ENCODE results near the gene CARMIL3.
"Not testable (repeated sequence)": the region's sequence is repeated elsewhere in the genome, so short reads cannot be mapped to it uniquely, and the experiment has no call there.

Gene CARMIL3

DNA sequence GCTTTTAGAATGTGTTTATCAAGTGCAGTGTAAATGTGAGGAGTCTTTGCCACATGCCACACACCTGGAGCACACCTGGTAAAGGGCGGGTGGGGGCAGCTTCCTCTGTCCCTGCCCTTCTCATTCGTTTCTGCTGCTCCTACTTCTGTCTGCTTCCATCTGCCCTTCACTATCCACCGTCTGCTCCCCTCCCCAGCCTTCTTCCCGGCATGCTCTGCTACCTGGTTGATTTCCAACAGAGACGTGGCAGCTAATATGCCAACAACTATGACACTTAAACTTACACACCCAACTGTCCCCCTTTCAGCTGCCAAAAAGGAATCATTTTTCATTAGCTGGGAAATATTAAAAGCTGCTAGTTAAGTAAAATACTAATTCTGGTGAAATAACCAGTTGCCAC, 9.1 kb upstream of the CARMIL3 start:
- no peak for DNase-seq

DNA sequence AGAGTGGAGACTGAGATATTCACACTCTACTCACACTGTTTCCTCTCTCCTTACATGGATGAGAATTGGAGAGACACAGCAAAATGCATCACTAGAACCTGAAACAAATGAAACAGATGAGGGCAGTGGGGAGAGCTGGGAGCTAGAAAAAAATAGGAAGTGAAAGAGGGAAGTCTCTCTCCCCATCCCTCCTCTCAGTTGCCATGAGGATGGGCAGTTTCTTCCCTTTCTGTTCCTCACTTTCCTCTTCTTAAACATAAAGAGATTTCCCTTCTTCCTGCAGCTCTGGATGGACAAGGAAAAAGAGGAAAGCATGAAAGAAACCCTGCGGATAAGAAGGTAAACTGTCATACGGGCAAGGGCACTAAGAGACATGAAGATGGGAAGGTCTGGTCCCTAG, 2.8 kb upstream of the CARMIL3 start:
- not testable (repeated sequence) for DNase-seq

DNA sequence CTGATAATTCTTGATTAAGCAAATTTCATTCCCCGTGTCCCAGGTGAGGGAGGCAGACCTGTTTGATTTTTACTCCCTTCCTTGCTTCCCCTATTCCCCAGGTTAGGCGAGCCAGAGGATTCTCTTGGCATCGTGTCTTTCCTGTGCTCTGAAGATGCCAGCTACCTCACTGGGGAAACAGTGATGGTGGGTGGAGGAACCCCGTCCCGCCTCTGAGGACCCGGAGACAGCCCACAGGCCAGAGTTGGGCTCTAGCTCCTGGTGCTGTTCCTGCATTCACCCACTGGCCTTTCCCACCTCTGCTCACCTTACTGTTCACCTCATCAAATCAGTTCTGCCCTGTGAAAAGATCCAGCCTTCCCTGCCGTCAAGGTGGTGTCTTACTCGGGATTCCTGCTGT, 1.1 kb upstream of the CARMIL3 start:
- not testable (repeated sequence) for DNase-seq

DNA sequence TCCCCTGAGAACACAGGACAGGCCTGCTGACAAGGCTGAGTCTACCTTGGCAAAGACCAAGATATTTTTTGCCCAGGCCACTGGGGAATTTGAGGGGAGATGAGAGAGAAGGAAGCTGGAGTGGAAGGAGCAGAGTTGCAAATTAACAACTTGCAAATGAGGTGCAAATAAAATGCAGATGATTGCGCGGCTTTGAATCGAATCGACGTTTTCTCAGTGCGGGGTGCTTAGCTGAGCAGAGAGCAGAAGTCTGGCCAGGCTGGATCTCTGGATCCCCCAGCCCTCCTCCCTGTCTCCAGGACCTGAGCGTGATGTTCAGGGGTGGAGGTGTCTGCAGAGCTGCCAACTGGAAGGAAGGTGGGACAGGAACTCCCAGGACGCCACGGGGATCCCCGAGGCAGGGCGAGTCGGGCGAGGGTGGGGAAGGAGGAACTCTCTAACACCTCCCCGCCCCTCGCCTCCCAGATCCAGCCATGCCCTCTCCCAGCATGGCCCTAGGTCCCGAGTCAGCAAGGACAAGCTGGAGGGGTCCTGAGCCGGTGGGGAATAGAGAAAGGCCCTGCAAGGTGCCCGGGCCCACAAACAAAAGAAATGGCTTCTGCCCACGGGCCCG, 527 bp upstream of the CARMIL3 start:
- DNase-seq: no peak

DNA sequence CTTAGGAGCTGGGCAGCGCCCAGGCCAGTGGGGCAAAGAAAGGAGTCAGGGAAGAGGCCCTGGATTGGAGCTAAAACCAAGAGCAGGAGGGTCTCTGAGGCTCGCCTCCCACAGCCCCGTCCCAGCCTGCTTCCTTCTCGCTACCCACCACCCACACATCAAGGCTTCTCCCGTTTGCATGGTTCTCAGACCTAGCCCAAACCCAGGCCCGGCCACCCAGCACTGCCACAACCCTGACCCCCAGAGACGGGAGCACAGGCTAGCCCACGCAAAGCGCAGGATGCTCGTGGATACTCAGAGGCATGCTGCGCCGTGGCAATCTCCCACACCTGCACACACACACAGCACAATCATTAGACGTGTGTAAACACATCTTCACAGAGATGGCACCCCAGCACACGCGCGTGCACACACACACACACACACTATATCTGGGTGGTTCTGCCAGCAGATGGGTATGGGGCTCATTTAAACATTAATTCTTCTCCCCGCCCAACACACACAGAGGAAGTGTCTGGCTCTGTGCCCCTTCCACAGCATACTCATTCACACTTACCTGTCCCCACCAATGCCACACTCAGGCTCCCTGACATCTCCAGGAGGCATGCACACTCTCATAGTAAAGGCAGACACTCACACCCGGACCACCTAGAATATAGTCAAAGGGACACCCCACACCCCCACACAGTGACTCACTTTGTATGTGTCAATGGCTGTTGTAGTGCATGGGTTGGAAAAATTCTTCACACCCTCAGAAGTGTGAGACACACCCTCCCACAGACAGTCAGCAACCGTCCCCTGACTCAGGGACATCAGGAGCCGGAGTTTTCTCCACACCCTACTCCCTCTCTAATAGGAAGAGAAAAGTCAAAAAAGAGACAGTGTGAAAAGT, 1.1 kb downstream of the CARMIL3 start:
- DNase-seq: peak in 1 of 2 donors; percentile 37

DNA sequence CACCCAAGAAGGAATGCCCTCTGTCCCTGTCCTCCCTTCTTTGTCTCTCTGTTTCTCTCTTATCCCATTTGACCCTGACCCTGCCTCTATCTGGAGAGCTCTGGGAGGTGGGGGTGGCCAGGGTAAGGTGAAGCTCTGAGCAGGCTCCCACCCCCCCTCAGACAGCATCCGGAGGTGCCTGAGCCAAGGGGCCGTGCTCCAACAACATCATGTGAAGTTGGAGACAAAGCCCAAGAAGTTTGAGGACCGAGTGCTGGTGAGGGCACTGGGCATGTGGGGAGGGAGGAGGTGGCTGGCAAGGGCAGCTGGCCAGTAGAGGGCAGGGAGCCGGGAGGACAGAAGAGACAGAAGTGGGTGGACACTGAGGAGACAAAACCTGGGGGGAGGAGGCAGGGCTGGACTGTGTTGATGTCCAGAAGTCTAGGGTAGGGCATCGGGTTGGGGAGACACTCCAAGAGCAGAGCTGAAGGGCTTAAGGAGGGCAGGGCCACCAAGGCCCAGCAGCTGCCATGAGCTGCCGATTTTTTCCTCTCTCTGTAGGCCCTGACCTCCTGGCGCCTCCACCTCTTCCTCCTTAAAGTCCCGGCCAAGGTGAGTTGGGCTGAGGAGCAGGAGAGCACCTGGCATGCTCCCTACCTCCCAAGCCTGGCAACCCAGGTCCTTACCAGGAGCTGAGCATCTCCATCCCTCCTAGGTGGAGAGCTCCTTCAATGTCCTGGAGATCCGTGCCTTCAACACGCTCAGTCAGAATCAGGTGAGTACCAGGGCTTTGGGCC, 1.9 kb downstream of the CARMIL3 start:
- no peak for DNase-seq

DNA sequence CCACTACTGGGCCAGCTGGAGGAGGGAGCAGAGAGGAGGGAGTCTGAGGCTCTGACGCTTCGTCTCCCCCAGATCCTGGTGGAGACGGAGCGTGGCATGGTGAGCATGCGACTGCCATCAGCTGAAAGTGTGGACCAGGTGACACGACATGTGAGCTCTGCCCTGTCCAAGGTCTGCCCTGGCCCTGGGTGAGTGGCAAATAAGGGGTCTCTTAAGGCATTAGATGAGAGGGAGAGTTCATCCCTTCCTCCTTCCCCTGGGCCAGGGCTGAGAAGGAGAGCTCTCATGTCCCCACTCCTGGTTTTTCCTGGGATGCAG, 2.5 kb downstream of the CARMIL3 start:
- DNase-seq: no peak

DNA sequence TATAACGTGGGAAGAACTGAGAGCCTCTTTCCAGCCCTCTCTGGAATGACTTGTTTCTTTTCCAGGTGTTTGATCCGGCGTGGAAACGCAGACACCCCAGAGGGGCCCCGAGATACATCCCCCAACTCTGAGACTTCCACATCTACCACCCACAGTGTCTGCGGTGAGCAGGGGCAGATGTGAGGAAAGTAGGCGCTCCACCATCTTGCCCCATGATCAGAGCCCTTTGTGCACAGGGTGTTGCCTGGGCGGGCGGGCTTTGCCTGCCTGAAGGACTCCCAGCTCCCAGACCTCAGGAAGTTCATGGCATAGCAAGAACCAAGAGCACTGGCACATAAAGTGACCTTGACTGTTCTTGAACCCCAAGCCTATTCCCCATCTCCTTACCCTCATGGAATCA, 2.8 kb downstream of the CARMIL3 start:
- DNase-seq: no peak

DNA sequence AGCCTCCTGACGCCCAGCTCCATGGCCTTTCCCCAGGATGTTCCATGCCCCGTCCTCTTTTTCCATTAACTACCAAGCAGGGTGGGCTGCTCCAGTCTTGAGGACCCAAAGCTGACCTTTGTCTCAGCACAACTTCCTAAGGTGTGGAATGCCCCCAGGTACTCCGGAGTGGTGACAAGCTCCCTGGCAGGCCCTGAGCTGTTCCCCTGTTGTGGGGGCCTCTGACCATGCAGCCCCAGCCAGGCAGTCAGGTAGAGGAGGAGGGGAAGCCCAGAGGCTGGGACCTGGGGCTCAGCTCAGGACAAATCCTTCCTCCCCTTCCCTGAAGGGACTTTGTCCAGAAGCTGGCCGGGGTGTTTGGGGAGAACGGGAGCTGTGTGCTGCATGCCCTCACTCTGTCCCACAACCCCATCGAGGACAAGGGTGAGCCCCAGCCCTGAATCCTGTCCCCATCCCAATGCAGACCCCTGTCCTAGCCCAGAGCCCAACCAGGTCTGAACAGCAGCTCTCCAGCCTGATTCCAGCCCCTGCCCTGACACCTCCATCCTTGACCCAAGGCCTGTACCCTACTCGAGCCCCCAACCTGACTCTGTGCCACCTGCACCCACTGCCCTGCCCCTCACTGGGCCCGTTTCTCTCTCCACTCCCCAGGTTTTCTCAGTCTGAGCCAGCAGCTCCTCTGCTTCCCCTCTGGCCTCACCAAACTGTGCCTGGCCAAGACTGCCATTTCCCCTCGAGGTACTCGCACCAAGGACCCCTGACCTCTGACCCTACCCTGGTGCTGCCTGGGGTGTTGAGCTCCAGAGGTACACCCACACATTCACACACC, 4.4 kb downstream of the CARMIL3 start:
- no peak for DNase-seq

DNA sequence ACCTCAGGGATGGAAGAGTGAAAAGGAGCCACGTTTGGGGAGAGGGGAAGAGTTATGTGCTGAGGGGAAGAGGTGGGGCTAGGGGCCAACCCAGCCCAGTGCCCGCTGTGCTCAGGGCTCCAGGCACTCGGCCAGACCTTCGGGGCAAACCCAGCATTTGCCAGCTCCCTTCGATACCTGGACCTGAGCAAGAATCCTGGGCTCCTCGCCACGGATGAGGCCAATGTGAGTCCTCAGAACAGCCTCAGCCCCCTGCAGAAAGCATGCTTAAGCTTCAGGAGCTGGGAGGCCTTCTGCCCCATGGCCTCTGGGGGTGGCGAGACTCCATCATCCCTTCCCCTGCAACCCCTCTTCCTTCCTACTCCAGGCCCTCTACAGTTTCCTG, 5.0 kb downstream of the CARMIL3 start:
- no peak for DNase-seq

DNA sequence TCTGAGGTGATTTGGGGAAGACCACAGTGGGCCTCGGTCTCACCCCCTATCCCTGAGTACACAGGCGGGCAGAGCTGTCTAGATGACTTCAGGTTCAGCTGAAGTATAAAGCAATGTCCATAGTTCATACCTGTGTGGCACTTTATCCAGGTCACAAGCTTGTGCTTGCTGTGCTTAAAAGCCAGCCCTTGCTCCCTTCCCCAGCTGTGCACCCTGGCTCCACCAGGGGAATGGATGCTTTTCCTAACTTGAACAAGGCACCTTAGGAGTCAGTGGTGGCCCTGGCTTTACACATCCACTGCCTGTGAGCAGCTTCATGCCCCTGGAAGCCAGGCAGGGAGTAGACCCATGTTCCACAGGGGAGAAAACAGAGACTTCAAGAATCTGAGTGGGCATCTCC, 5.5 kb downstream of the CARMIL3 start:
- no peak for DNase-seq

DNA sequence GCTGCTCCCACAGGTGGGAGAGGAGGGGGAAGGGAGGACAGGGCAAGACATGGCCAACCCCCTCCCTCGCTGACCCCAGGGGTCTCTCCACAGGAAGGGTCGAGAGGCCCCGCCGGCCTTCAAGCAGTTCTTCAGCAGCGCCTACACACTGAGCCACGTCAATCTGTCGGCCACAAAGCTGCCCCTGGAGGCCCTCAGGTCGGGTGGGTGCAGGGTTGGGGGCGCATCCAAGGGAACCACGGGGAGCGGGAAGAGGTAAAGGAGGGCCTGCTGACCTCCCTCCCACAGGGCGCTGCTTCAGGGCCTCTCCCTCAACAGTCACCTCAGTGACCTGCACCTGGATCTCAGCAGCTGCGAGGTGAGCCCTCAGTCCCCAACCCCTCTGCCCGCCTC, 6.1 kb downstream of the CARMIL3 start:
- no peak for DNase-seq

DNA sequence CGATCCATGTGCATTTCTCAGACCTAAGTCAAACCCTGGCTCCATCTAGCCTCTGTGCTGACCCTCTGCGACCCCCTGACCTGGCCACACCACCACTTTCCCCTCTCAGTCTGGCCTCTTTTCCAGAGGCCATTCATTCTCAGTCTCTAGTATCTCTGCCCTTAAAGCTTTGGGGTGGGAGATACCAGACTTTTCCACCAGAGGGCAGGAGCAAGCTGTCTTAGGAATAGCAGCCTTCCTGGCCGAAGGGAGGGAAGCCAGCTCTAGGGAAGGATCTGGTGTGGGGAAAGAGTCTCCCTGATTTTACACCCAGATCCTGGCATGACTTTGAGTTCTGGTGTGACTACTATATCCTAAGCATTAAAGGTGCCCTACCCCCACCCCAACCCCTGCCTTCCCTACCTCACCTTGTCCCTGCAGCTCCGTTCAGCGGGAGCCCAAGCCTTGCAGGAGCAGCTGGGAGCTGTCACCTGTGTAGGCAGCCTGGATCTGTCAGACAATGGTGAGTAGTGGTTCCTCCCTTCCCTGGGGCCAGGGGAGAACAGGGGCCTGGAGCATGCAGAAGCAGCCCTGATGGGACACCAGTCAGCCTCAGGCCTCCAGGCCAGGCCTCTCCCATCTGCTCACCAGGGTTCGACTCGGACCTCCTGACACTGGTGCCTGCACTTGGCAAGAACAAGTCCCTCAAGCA, 6.6 kb downstream of the CARMIL3 start:
- DNase-seq: peak; percentile 53 to 80

DNA sequence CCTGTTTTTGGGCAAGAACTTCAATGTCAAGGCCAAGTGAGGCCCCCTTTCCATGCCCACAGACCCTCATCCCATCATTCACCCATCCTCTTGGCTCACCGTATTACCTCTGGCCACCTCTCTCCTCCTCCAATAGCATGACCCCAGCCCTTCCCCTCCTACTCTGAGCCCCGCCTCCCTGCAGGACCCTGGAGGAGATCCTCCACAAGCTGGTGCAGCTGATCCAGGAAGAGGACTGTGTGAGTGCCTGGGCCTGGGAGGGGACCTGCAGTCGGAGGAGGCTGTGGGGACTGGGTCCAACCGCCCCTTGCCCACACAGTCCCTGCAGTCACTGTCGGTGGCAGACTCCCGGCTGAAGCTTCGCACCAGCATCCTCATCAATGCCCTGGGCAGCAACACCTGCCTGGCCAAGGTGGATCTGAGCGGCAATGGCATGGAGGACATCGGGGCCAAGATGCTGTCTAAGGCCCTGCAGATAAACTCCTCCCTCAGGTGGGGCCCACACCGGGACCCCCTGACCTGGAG, 7.2 kb downstream of the CARMIL3 start:
- no peak for DNase-seq

DNA sequence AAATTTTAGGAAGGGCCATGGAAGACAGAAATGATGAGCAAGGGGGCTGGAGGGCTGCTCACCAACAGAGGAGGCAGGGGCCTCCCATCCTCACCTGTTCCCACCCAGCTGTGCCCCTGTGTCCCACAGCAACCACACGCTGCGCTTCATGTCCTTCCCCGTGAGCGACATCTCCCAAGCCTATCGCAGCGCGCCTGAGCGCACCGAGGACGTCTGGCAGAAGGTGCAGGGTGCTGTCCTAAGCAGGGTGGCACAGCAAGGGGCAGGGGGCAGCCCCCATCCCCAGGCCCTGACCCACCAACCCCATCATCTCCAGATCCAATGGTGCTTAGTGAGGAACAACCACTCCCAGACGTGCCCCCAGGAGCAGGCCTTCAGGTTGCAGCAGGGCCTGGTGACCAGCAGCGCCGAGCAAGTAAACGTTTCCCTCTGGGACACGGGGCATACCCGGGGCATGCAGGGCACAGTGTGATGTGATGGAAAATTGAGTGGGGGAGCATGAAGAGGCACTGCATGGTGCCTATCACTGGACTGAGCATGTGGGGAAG, 8.1 kb downstream of the CARMIL3 start:
- no peak for DNase-seq

DNA sequence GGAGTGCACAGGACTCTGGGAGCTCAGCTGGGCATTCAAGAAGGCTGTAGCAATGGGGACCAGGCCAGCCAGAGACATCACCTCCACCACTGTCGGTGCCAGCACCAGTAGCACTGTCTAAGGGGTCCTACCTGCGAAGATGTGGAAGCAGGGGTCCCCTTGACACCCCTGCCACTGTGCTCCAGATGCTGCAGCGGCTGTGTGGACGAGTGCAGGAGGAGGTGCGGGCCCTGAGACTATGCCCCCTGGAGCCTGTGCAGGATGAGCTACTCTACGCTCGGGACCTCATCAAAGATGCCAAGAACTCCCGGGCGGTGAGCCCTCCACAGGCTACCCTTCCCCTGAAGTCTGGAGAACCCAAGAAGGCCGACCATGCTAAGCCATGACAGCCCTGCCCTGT, 8.6 kb downstream of the CARMIL3 start:
- DNase-seq: no peak

DNA sequence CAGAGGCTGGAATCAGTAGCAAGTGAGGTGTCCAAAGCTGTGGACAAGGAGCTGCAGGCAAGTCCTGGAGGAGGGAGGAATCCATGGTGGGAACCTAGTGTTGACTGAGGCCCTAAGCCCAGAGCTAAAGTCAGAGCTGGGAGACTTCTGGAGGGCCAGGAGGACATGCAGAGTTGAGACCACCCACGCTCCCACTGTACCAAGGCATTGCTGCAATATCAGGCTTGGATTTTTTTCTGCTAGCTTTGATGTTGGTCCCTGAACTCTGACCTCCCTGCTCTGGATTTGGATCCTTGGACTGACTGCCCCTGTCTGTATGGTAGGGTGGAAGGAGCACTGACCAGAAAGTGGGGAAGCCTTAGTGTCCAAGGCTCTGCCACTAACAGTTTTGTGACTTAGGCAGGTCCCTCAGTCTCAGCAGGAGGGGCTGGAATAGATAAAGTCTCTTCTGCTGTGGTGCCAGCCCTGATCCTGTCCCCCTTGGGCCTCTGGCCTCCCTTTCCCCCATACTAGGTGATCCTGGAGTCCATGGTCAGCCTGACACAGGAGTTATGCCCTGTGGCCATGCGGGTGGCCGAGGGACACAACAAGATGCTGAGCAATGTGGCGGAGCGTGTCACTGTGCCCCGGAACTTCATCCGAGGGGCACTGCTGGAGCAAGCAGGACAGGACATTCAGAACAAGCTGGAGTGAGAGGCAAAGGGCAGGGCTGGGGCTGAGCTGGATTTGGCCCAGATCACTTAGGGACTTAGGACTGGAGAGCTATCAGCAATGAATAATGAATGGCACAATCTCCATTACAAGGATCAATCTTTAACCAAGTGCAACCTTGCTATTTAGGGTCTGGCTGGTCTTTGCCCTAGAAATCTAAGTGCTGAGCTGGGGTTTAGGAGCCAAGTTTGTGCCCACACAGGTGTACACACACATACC, 9.4 kb downstream of the CARMIL3 start:
- DNase-seq: no peak

DNA sequence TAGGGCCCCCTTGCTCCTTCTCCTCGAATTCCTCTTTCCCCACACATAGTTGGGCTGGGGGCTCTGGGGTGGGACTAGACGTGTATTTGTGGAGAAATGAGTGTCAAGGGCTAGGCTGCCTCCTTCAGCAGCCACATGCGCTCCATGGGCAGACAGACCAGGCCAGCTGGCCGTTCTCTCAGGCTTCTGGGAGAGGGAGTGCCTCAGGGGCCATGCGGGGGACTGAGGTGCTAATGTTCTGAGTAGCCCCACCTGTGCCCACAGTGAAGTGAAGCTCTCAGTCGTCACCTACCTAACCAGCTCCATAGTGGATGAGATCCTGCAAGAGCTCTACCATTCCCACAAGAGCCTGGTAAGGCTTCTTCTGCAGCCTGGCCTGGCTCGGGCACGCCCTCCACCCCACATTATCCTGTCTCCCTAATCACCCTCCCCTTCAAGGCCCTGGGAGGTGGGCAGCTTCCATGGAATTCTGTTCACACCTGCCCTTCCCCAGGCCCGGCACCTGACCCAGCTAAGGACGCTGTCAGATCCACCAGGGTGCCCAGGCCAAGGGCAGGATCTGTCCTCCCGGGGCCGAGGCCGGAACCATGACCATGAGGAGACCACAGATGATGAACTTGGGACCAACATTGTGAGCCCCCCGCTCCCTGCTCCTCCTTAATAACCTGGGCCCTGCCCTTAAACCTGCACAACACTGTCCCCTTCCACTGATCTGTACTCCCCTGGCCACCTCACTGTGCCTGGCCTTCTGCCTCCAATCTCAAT, 10.6 kb downstream of the CARMIL3 start:
- no peak for DNase-seq

DNA sequence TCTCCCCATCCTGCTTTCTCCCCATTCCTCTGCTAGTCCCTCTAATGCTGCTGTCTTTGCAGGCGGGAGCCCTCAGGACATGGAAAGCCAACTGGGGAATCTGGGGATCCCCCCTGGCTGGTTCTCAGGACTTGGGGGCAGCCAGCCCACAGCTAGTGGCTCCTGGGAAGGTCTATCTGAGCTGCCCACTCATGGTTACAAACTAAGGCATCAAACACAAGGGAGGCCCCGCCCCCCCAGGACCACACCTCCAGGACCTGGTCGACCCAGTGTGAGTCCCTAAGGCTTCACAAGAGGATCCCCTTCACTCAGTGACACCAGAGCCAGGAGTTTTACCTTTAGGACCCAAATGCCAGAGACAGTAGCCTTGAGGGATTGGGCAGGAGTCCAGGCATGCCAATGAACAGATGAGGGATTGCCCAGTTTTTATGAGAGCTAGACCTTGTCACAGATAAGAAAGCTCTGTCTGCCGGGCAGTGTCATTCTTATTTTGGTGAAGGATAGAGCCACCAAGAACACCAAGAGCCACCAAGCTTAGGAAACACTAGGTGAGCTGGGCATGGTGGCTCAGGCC, 11.5 kb downstream of the CARMIL3 start:
- DNase-seq: no peak

All from CD4-positive, alpha-beta T cell treated with Interleukin-1 beta for 1 hour (primary cell).